ENCODE measurements around the gene ATP2B2. TPM values are rescaled to one million over a fixed set of nuclear protein-coding genes. Genes with fewer than 3 reads are reported as not detected.

The ATP2B2 gene
- total and polyA plus RNA-seq, 9 of the 15 experiments (the other 6 are each of a cell fraction or from before 2014, with no cell fraction given): 0.06 TPM; not detected in 8

DNA sequence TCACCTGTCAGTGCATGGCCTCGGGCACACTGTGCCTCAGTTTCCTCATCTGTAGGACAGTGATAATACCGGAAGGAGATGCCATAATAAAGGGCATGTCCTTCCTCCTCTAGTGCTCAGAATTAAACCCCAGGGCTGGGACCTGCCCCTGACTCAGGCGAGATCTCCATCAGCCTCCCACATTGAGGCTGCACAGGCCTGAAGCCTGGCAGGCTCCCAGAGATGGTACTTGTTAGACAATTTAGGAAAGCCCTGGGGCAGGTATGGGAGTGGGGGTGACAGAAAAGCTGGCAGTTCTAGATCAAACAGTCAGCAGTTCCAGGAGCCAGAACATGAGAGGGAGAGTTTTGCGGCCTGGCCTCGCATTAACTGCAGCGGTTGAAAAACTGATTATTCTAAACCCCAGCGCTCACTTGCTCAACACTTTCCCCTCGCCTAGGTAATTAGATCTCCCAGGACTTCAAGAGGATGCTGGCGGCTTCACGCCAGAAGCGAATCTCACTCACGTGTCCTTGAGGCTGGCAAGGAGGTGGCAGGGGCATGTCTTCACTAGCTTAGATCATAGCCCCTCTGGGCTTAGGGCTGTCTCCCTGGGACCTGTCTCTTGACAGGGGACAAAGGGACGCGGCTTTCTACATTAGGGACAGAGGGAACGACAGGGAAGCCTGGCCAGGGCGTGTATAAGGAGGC, 73.1 kb downstream of the ATP2B2 start:
- no peak overlapping the region for H2AFZ ChIP-seq (ENCODE audit: low read depth, low read length)
- no peaks in the 10 kb centered on the region for H3K36me3 ChIP-seq (ENCODE audit: control insufficient read depth, insufficient read depth, low read length)
- FAIRE-seq (no peak), ATAC-seq (no peak), DNase-seq (ENCODE audit: extremely low read depth in 1 of 4, low spot score in 3 of 4) (no peak)
- POLR2A ChIA-PET: interaction anchor here (0.6 kb wide), 7 partner anchors 16 to 1447 kb away, joined by 3 to 5 read pairs (median 4); partner anchors contain the start of gene MTMR14
- no peaks in the 10 kb centered on the region; the same call in 1 of the 2 replicates for H4K20me1 ChIP-seq (replicated peaks; ENCODE audit: control insufficient read depth, insufficient read depth, low read length)
- H3K9me1 ChIP-seq (ENCODE audit: control insufficient read depth, insufficient read depth, low read length): no peaks in the 10 kb centered on the region
- peaks cover 0 to 1% of the 10 kb centered on the region in 2 experiments; a peak in 1 of 5 replicates for H3K4me1 ChIP-seq (replicated peaks in 1 of 2; ENCODE audit: control insufficient read depth in 2 of 2, insufficient read depth in 2 of 2, low read length in 2 of 2)
- 4% methylated on average over 15 of the region's 16 CpGs for WGBS (ENCODE audit: insufficient coverage, low coverage, missing lambda C conversion rate)
- H3K9me3 ChIP-seq (replicated peaks; ENCODE audit: control insufficient read depth, insufficient read depth, low read depth, low read length): no peaks in the 10 kb centered on the region
- H3K9ac ChIP-seq (ENCODE audit: insufficient read depth in 1 of 2, low read depth in 2 of 2, low read length in 2 of 2): no peak overlapping the region
- no TSS peak for BruUV-seq (replicated peaks)
- no peak overlapping the region for H3K27ac ChIP-seq (ENCODE audit: extremely low read depth, low read depth, low read length)
- H3K79me2 ChIP-seq (ENCODE audit: control insufficient read depth, insufficient read depth, low read length): no peaks in the 10 kb centered on the region
- peaks cover 9 to 41% of the 10 kb centered on the region in 2 experiments; a peak in 4 of 5 replicates for H3K27me3 ChIP-seq (ENCODE audit: control insufficient read depth in 2 of 2, insufficient read depth in 2 of 2, low read length in 2 of 2)
- H3K4me3 ChIP-seq: no peak overlapping the region
- intact Hi-C loops (cut with micrococcal nuclease) (no loop called here), in situ Hi-C loops (cut with MboI) (no loop called here)
- no peak overlapping the region for H3K4me2 ChIP-seq (ENCODE audit: insufficient read depth, low read length)
- CTCF ChIA-PET (ENCODE audit: low intra/inter-chr PET ratio): no interaction called here
- TF ChIP-seq CAMTA2 (CRISPR knock-in tag; conservative IDR thresholded peaks at IDR 0.05) (no peak), IRF2 (CRISPR knock-in tag; IDR thresholded peaks at IDR 0.05) (no peak), E2F3 (CRISPR knock-in tag; IDR thresholded peaks at IDR 0.05) (no peak), MEIS2 (IDR thresholded peaks at IDR 0.05; ENCODE audit: partially characterized antibody) (no peak), ZNF395 (CRISPR knock-in tag; IDR thresholded peaks at IDR 0.05) (no peak), ARID2 (IDR thresholded peaks at IDR 0.05) (no peak), USF2 (CRISPR knock-in tag; IDR thresholded peaks at IDR 0.05) (no peak), NR3C1 (CRISPR knock-in tag; IDR thresholded peaks at IDR 0.05) (no peak), MYC (IDR thresholded peaks at IDR 0.05; ENCODE audit: low read depth, low read length) (no peak), MYC (CRISPR knock-in tag; IDR thresholded peaks at IDR 0.05; ENCODE audit: borderline replicate concordance, low read depth) (no peak), ZFX (CRISPR knock-in tag; IDR thresholded peaks at IDR 0.05) (no peak), ZC3H11A (IDR thresholded peaks at IDR 0.05; ENCODE audit: low read depth, low read length) (no peak), BRCA1 (IDR thresholded peaks at IDR 0.05) (no peak), BRCA1 (CRISPR knock-in tag; IDR thresholded peaks at IDR 0.05) (no peak), CC2D1A (IDR thresholded peaks at IDR 0.05) (no peak), HNRNPUL1 (IDR thresholded peaks at IDR 0.05; ENCODE audit: low read length) (no peak)
- TF ChIP-seq, protein P1, sequence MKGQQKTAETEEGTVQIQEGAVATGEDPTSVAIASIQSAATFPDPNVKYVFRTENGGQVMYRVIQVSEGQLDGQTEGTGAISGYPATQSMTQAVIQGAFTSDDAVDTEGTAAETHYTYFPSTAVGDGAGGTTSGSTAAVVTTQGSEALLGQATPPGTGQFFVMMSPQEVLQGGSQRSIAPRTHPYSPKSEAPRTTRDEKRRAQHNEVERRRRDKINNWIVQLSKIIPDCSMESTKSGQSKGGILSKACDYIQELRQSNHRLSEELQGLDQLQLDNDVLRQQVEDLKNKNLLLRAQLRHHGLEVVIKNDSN (CRISPR knock-in tag; IDR thresholded peaks at IDR 0.05): no peak
- TF ChIP-seq, protein P2, sequence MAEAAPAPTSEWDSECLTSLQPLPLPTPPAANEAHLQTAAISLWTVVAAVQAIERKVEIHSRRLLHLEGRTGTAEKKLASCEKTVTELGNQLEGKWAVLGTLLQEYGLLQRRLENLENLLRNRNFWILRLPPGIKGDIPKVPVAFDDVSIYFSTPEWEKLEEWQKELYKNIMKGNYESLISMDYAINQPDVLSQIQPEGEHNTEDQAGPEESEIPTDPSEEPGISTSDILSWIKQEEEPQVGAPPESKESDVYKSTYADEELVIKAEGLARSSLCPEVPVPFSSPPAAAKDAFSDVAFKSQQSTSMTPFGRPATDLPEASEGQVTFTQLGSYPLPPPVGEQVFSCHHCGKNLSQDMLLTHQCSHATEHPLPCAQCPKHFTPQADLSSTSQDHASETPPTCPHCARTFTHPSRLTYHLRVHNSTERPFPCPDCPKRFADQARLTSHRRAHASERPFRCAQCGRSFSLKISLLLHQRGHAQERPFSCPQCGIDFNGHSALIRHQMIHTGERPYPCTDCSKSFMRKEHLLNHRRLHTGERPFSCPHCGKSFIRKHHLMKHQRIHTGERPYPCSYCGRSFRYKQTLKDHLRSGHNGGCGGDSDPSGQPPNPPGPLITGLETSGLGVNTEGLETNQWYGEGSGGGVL (CRISPR knock-in tag; IDR thresholded peaks at IDR 0.05): no peak
- TF ChIP-seq, protein P3, sequence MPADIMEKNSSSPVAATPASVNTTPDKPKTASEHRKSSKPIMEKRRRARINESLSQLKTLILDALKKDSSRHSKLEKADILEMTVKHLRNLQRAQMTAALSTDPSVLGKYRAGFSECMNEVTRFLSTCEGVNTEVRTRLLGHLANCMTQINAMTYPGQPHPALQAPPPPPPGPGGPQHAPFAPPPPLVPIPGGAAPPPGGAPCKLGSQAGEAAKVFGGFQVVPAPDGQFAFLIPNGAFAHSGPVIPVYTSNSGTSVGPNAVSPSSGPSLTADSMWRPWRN (IDR thresholded peaks at IDR 0.05; ENCODE audit: low read depth): no peak
